CD14-positive monocyte (primary cell): ENCODE results near the gene NR2F6. TPM values are rescaled to one million over a fixed set of nuclear protein-coding genes. Genes with fewer than 3 reads are reported as not detected.

Experiments used
- DNase-seq, 3 donors: peaks; one replicate each; pipeline ENCODE4 v3.0.0-alpha.2; 2011 to 2022
- H2AFZ ChIP-seq: 2 replicates; pipeline ENCODE4 v1.6.0; 2012; ENCODE audit warnings: mild to moderate bottlenecking, low read depth, low read length, inconsistent platforms; ENCODE audit not compliant: insufficient read depth, poor library complexity, severe bottlenecking
- H3K27ac ChIP-seq, 2 donors: 1 replicate in 1 of 2; 2 replicates in 1 of 2; pipeline ENCODE4 v1.5.1; 2012 to 2013; ENCODE audit warnings: low read length in 2 of 2, control low read depth in 1 of 2, inconsistent platforms in 1 of 2, low read depth in 1 of 2, mild to moderate bottlenecking in 1 of 2
- H3K27me3 ChIP-seq, 2 donors: one replicate each; pipeline versions ENCODE4 v1.6.0 to v1.6.1; 2011 to 2013; ENCODE audit warnings: low read length in 2 of 2; ENCODE audit not compliant: control insufficient read depth in 2 of 2, insufficient read depth in 2 of 2
- H3K36me3 ChIP-seq, 2 donors: replicated peaks in 1 of 2; 1 replicate in 1 of 2; 2 replicates in 1 of 2; pipeline versions ENCODE4 v1.5.1 to v1.6.1; 2012 to 2013; ENCODE audit warnings: low read length in 2 of 2, control low read depth in 1 of 2, inconsistent platforms in 1 of 2, mild to moderate bottlenecking in 1 of 2; ENCODE audit not compliant: insufficient read depth in 2 of 2, control insufficient read depth in 1 of 2
- H3K4me1 ChIP-seq, 2 donors: 1 replicate in 1 of 2; 2 replicates in 1 of 2; pipeline versions ENCODE4 v1.5.1 to v1.6.1; 2012 to 2013; ENCODE audit warnings: low read length in 2 of 2, control low read depth in 1 of 2, inconsistent platforms in 1 of 2, mild to moderate bottlenecking in 1 of 2, moderate library complexity in 1 of 2; ENCODE audit not compliant: insufficient read depth in 2 of 2, control insufficient read depth in 1 of 2
- H3K4me2 ChIP-seq: replicated peaks from 2 replicates; pipeline ENCODE3; 2012; ENCODE audit warnings: low read length, moderate library complexity, mild to moderate bottlenecking; ENCODE audit not compliant: poor library complexity, severe bottlenecking; ENCODE audit errors: extremely low read depth
- H3K4me3 ChIP-seq, 3 experiments: fragments of 200-600 bp in 1 of 3; sonication (generic) in 1 of 3; replicated peaks in 1 of 3; 1 replicate in 2 of 3; 2 replicates in 1 of 3; pipeline ENCODE4 v1.5.1; 2011 to 2013; ENCODE audit warnings: low read length in 3 of 3, mild to moderate bottlenecking in 3 of 3, control low read depth in 2 of 3, low read depth in 2 of 3, inconsistent platforms in 1 of 3, moderate library complexity in 1 of 3
- H3K79me2 ChIP-seq: 2 replicates; pipeline ENCODE4 v1.6.0; 2012; ENCODE audit warnings: mild to moderate bottlenecking, control low read depth, inconsistent platforms, low read length, moderate library complexity; ENCODE audit not compliant: insufficient read depth
- H3K9ac ChIP-seq: 2 replicates; pipeline ENCODE4 v1.6.0; 2017; ENCODE audit warnings: low read length, mild to moderate bottlenecking; ENCODE audit not compliant: insufficient read depth, poor library complexity, severe bottlenecking
- H3K9me3 ChIP-seq, 2 donors: replicated peaks in 1 of 2; 1 replicate in 1 of 2; 2 replicates in 1 of 2; pipeline versions ENCODE4 v1.5.1 to v1.6.1; 2012 to 2013; ENCODE audit warnings: low read length in 2 of 2, control low read depth in 1 of 2; ENCODE audit not compliant: control insufficient read depth in 1 of 2, insufficient read depth in 1 of 2
- H4K20me1 ChIP-seq: 2 replicates; pipeline ENCODE4 v1.6.0; 2012; ENCODE audit warnings: mild to moderate bottlenecking, low read length, control low read depth, moderate library complexity; ENCODE audit not compliant: insufficient read depth
- H3K27ac Mint-ChIP-seq, 7 donors: one replicate each; pipeline ENCODE4 v1.8.0; 2020; ENCODE audit warnings: mild to moderate bottlenecking in 7 of 7, mixed read lengths in 7 of 7, moderate library complexity in 6 of 7, inconsistent platforms in 2 of 7
- H3K27me3 Mint-ChIP-seq, 3 donors: one replicate each; pipeline ENCODE4 v1.8.0; 2021 to 2022; ENCODE audit warnings: low read depth in 3 of 3, mild to moderate bottlenecking in 3 of 3, mixed read lengths in 3 of 3, moderate library complexity in 3 of 3, inconsistent platforms in 1 of 3
- H3K36me3 Mint-ChIP-seq, 2 donors: one replicate each; pipeline ENCODE4 v1.8.0; 2020; ENCODE audit warnings: mixed read lengths in 2 of 2, inconsistent platforms in 1 of 2, mild to moderate bottlenecking in 1 of 2
- H3K4me1 Mint-ChIP-seq: one replicate; pipeline ENCODE4 v1.8.0; 2020; ENCODE audit warnings: mild to moderate bottlenecking, mixed read lengths
- H3K4me3 Mint-ChIP-seq, 2 donors: one replicate each; pipeline ENCODE4 v1.8.0; 2020; ENCODE audit warnings: mild to moderate bottlenecking in 2 of 2, mixed read lengths in 2 of 2, moderate library complexity in 1 of 2
- H3K9me3 Mint-ChIP-seq, 7 donors: one replicate each; pipeline ENCODE4 v1.8.0; 2020 to 2022; ENCODE audit warnings: mixed read lengths in 7 of 7, mild to moderate bottlenecking in 6 of 7, moderate library complexity in 6 of 7, inconsistent platforms in 2 of 7
- CTCF ChIP-seq: fragments of 200-600 bp; IDR thresholded peaks from one replicate; pipeline ENCODE4 v1.8.0; 2022; ENCODE audit warnings: antibody characterized with exemption, mild to moderate bottlenecking
- WGBS: methylation state at CpG from one replicate; pipeline ENCODE4 v1.1.5; 2013; ENCODE audit warnings: missing lambda C conversion rate; ENCODE audit not compliant: insufficient coverage; 5-methylcytosine and 5-hydroxymethylcytosine counted together
- intact Hi-C, 2 donors: fragments of 100-400 bp; cut with micrococcal nuclease; formaldehyde crosslinking; loops; one replicate each; pipeline versions ENCODE4 v1.15.0 to v1.15.1; 2023
- polyA plus RNA-seq, 3 donors: library from polyadenylated mRNA; depleted of rRNA in 1 of 3; unstranded in 2 of 3; stranded (reverse) in 1 of 3; fragments of 300-500 nt in 2 of 3; fragments of >200 nt in 1 of 3; fragmentation: Illumina TruSeq in 2 of 3; gene quantifications; 1 replicate in 2 of 3; 2 replicates in 1 of 3; pipeline ENCODE4 v1.2.3, GENCODE V29; 2012 to 2021

Gene NR2F6
- polyA plus RNA-seq, 3 donors: 0.87 to 5.1 (median 1.7) TPM

GRCh38 chr19:17197666-17198065, 48.1 kb downstream of the NR2F6 start:
- no peak overlapping the region for H3K4me3 Mint-ChIP-seq
- Histone ChIP-seq H3K9ac (no peak overlapping the region), H3K9me3 (no peaks in the 10 kb centered on the region), H4K20me1 (peaks cover 43% of the 10 kb centered on the region), H3K27me3 (no peaks in the 10 kb centered on the region), H3K4me1 (no peaks in the 10 kb centered on the region), H2AFZ (no peak overlapping the region), H3K36me3 (peaks cover 85 to 99% of the 10 kb centered on the region in 2 donors), H3K27ac (no peak overlapping the region), H3K4me2 (no peak overlapping the region), H3K79me2 (no peaks in the 10 kb centered on the region), H3K4me3 (no peak overlapping the region)
- H3K4me1 Mint-ChIP-seq: no peaks in the 10 kb centered on the region
- intact Hi-C loops: no loop called here
- 86% methylated on average over 7 of the region's 16 CpGs for WGBS
- TF ChIP-seq CTCF: no peak
- H3K27ac Mint-ChIP-seq: peak overlapping the region in 3 of 7 donors; percentile 23 to 76 (median 68)
- peaks cover 86 to 100% of the 10 kb centered on the region in 2 donors for H3K36me3 Mint-ChIP-seq
- peaks cover 0 to 3% (median 0%) of the 10 kb centered on the region in 3 donors for H3K27me3 Mint-ChIP-seq
- no peaks in the 10 kb centered on the region for H3K9me3 Mint-ChIP-seq
- no peak for DNase-seq

- H4K20me1 ChIP-seq: peaks cover 32% of the 10 kb centered on the region
- H3K9me3 Mint-ChIP-seq: no peaks in the 10 kb centered on the region
- H3K79me2 ChIP-seq: no peaks in the 10 kb centered on the region
- WGBS: 100% methylated on average over 3 of the region's 7 CpGs
- H3K4me3 Mint-ChIP-seq: no peak overlapping the region
- no peak overlapping the region for H3K4me2 ChIP-seq
- no peaks in the 10 kb centered on the region for H3K4me1 Mint-ChIP-seq
- peaks cover 81 to 100% of the 10 kb centered on the region in 2 donors for H3K36me3 Mint-ChIP-seq
- H3K9ac ChIP-seq: no peak overlapping the region
- TF ChIP-seq CTCF: no peak
- H3K4me1 ChIP-seq: no peaks in the 10 kb centered on the region
- intact Hi-C loops: no loop called here
- H3K4me3 ChIP-seq: no peak overlapping the region
- H3K36me3 ChIP-seq: peaks cover 82 to 97% of the 10 kb centered on the region in 2 donors
- no peak overlapping the region for H2AFZ ChIP-seq
- H3K9me3 ChIP-seq: no peaks in the 10 kb centered on the region
- H3K27me3 ChIP-seq: no peaks in the 10 kb centered on the region
- H3K27ac ChIP-seq: no peak overlapping the region
- no peak overlapping the region for H3K27ac Mint-ChIP-seq
- DNase-seq: no peak
- peaks cover 0 to 3% (median 0%) of the 10 kb centered on the region in 3 donors for H3K27me3 Mint-ChIP-seq
Measured at GRCh38 chr19:17196610-17197009, 49.1 kb downstream of the NR2F6 start.
